ENCODE measurements around the gene P2RX5. TPM values are rescaled to one million over a fixed set of nuclear protein-coding genes. Genes with fewer than 3 reads are reported as not detected.

The P2RX5 gene
- total RNA-seq, 1 donor from 2014 or later: 349 TPM

GRCh38 chr17:3645310-3645709 is 50.6 kb downstream of the P2RX5 start:
- ChIA-PET CTCF (interaction anchor here (0.7 to 1.3 kb wide), 2 partner anchors 17 to 43 kb away, joined by 3 read pairs; no protein-coding TSS in a partner anchor), POLR2A (interaction anchor here (0.7 to 1.0 kb wide), 3 partner anchors 9 to 1574 kb away, joined by 3 to 5 read pairs (median 5); partner anchors contain the start of genes CTNS and SHPK)
- ATAC-seq (ENCODE audit: low read depth) (no peak), DNase-seq (no peak)
- intact Hi-C loops (cut with micrococcal nuclease): no loop called here
- Mint-ChIP-seq H3K27ac (peak overlapping the region; percentile 71), H3K36me3 (ENCODE audit: low read depth) (peaks cover 26% of the 10 kb centered on the region), H3K9me3 (no peaks in the 10 kb centered on the region), H3K4me3 (no peak overlapping the region), H3K27me3 (no peaks in the 10 kb centered on the region), H3K4me1 (peaks cover 30% of the 10 kb centered on the region)
- no peak for TF ChIP-seq CTCF (IDR thresholded peaks at IDR 0.05)

- no peaks in the 10 kb centered on the region for H3K27me3 Mint-ChIP-seq
- ChIA-PET POLR2A (interaction anchor here (0.7 kb wide), 1 partner anchor 13 kb away, joined by 3 read pairs; no protein-coding TSS in a partner anchor), CTCF (no interaction called here)
- no peak overlapping the region for H3K4me3 Mint-ChIP-seq
- no peak for DNase-seq
- peaks cover 24% of the 10 kb centered on the region for H3K36me3 Mint-ChIP-seq (ENCODE audit: low read depth)
- no peaks in the 10 kb centered on the region for H3K9me3 Mint-ChIP-seq
- H3K27ac Mint-ChIP-seq: no peak overlapping the region
- ATAC-seq (ENCODE audit: low read depth): no peak
- H3K4me1 Mint-ChIP-seq: peaks cover 38% of the 10 kb centered on the region
- no peak for TF ChIP-seq CTCF (IDR thresholded peaks at IDR 0.05)
- intact Hi-C loops (cut with micrococcal nuclease): no loop called here
Measured at GRCh38 chr17:3643889-3644349, 52.0 kb downstream of the P2RX5 start.

GRCh38 chr17:3641717-3642486 is 54.1 kb downstream of the P2RX5 start:
- peaks cover 36% of the 10 kb centered on the region for H3K4me1 Mint-ChIP-seq
- H3K9me3 Mint-ChIP-seq: no peaks in the 10 kb centered on the region
- CTCF ChIA-PET: no interaction called here
- intact Hi-C loops (cut with micrococcal nuclease): no loop called here
- H3K36me3 Mint-ChIP-seq (ENCODE audit: low read depth): peaks cover 18% of the 10 kb centered on the region
- TF ChIP-seq CTCF (IDR thresholded peaks at IDR 0.05): no peak
- ATAC-seq (ENCODE audit: low read depth): no peak
- no peak for DNase-seq
- H3K27ac Mint-ChIP-seq: no peak overlapping the region
- POLR2A ChIA-PET: interaction anchor here (0.5 kb wide), 1 partner anchor 50 kb away, joined by 4 read pairs; no protein-coding TSS in a partner anchor
- H3K27me3 Mint-ChIP-seq: no peaks in the 10 kb centered on the region
- H3K4me3 Mint-ChIP-seq: no peak overlapping the region

- ChIA-PET CTCF (no interaction called here), POLR2A (interaction anchor here (0.5 kb wide), 1 partner anchor 51 kb away, joined by 4 read pairs; no protein-coding TSS in a partner anchor)
- H3K36me3 Mint-ChIP-seq (ENCODE audit: low read depth): peaks cover 21% of the 10 kb centered on the region
- H3K27me3 Mint-ChIP-seq: no peaks in the 10 kb centered on the region
- no peak for DNase-seq
- intact Hi-C loops (cut with micrococcal nuclease): no loop called here
- ATAC-seq (ENCODE audit: low read depth): no peak
- no peaks in the 10 kb centered on the region for H3K9me3 Mint-ChIP-seq
- H3K4me1 Mint-ChIP-seq: peaks cover 30% of the 10 kb centered on the region
- no peak for TF ChIP-seq CTCF (IDR thresholded peaks at IDR 0.05)
- H3K4me3 Mint-ChIP-seq: no peak overlapping the region
- H3K27ac Mint-ChIP-seq: no peak overlapping the region
Measured at GRCh38 chr17:3641014-3641413, 54.9 kb downstream of the P2RX5 start.

- Mint-ChIP-seq H3K27me3 (no peaks in the 10 kb centered on the region), H3K9me3 (no peaks in the 10 kb centered on the region), H3K4me1 (peaks cover 25% of the 10 kb centered on the region), H3K36me3 (ENCODE audit: low read depth) (peaks cover 21% of the 10 kb centered on the region), H3K27ac (peak overlapping the region; percentile 41), H3K4me3 (no peak overlapping the region)
- ChIA-PET CTCF (no interaction called here), POLR2A (interaction anchor here (0.6 kb wide), 1 partner anchor 44 kb away, joined by 4 read pairs; no protein-coding TSS in a partner anchor)
- DNase-seq (no peak), ATAC-seq (ENCODE audit: low read depth) (no peak)
- intact Hi-C loops (cut with micrococcal nuclease): loop anchor here (5.0 to 10.0 kb wide), 4 partner anchors 52 to 1847 kb away; partner anchors contain the start of genes DERL2 and MIS12
- no peak for TF ChIP-seq CTCF (IDR thresholded peaks at IDR 0.05)
Measured at GRCh38 chr17:3639981-3640596, 55.9 kb downstream of the P2RX5 start.
